GM23248 (cell line): ENCODE results near the gene NAXE. TPM values are rescaled to one million over a fixed set of nuclear protein-coding genes. Genes with fewer than 3 reads are reported as not detected.

ENCODE experiments used
- DNase-seq: peaks from one replicate; pipeline ENCODE4 v3.0.0-alpha.2; 2015
- H2AFZ ChIP-seq: fragments of 200-600 bp; sonication (generic); 2 replicates; pipeline ENCODE4 v1.6.1; 2016; ENCODE audit warnings: antibody characterized with exemption
- H3F3A ChIP-seq: fragments of 200-600 bp; sonication (generic); 2 replicates; pipeline ENCODE4 v1.6.1; 2016; ENCODE audit warnings: mild to moderate bottlenecking, antibody characterized with exemption, mixed run types; ENCODE audit not compliant: insufficient read depth
- H3K27ac ChIP-seq: fragments of 200-600 bp; sonication (generic); 2 replicates; pipeline ENCODE4 v1.5.1; 2016; ENCODE audit warnings: mild to moderate bottlenecking
- H3K27me3 ChIP-seq: fragments of 200-600 bp; sonication (generic); replicated peaks from 2 replicates; pipeline ENCODE4 v1.6.1; 2016; ENCODE audit warnings: mild to moderate bottlenecking; ENCODE audit not compliant: insufficient read depth
- H3K36me3 ChIP-seq: fragments of 200-600 bp; sonication (generic); 2 replicates; pipeline ENCODE4 v1.6.1; 2016; ENCODE audit warnings: low read depth, mild to moderate bottlenecking
- H3K4me1 ChIP-seq: fragments of 200-600 bp; sonication (generic); 2 replicates; pipeline ENCODE4 v1.6.1; 2016; ENCODE audit warnings: mild to moderate bottlenecking; ENCODE audit not compliant: insufficient read depth
- H3K4me2 ChIP-seq: fragments of 200-600 bp; sonication (generic); one replicate; pipeline ENCODE4 v1.6.1; 2016; ENCODE audit warnings: mild to moderate bottlenecking; ENCODE audit not compliant: unreplicated experiment
- H3K4me3 ChIP-seq: fragments of 200-600 bp; sonication (generic); 2 replicates; pipeline ENCODE4 v1.5.1; 2016; ENCODE audit warnings: mild to moderate bottlenecking
- H3K79me2 ChIP-seq: fragments of 200-600 bp; sonication (generic); 2 replicates; pipeline ENCODE4 v1.6.1; 2016; ENCODE audit warnings: mild to moderate bottlenecking; ENCODE audit not compliant: insufficient read depth
- H3K9ac ChIP-seq: fragments of 200-600 bp; sonication (generic); 2 replicates; pipeline ENCODE4 v1.6.1; 2016; ENCODE audit warnings: mild to moderate bottlenecking
- H3K9me2 ChIP-seq: fragments of 200-600 bp; sonication (generic); 2 replicates; pipeline ENCODE4 v1.6.1; 2016; ENCODE audit warnings: mixed run types, mild to moderate bottlenecking, moderate library complexity; ENCODE audit not compliant: insufficient read depth
- H3K9me3 ChIP-seq: fragments of 200-600 bp; sonication (generic); one replicate; pipeline ENCODE4 v1.6.1; 2017; ENCODE audit warnings: low read depth
- H4K20me1 ChIP-seq: fragments of 200-600 bp; sonication (generic); 2 replicates; pipeline ENCODE4 v1.6.0; 2016; ENCODE audit not compliant: insufficient read depth
- EZH2 ChIP-seq: fragments of 200-600 bp; sonication (generic); IDR thresholded peaks from 2 replicates; pipeline ENCODE4 v1.6.1; 2018; ENCODE audit warnings: antibody characterized with exemption, mild to moderate bottlenecking; ENCODE audit not compliant: insufficient read depth, poor library complexity, severe bottlenecking
- EZH2phosphoT487 ChIP-seq: fragments of 200-600 bp; sonication (generic); IDR thresholded peaks from 2 replicates; pipeline ENCODE4 v1.6.1; 2018; ENCODE audit warnings: antibody characterized with exemption, moderate library complexity, mild to moderate bottlenecking, low read depth; ENCODE audit not compliant: insufficient read depth
- WGBS, 2 experiments: methylation state at CpG; one replicate each; pipeline ENCODE4 v1.1.6; 2015 to 2017; ENCODE audit warnings: low lambda C conversion rate in 2 of 2, low coverage in 1 of 2; ENCODE audit errors: missing lambda C conversion rate in 2 of 2; 5-methylcytosine and 5-hydroxymethylcytosine counted together
- in situ Hi-C: fragments of 300-500 bp; cut with MboI; formaldehyde crosslinking; loops from 2 replicates; pipeline ENCODE4 v1.15.0; 2020
- polyA plus RNA-seq: library from polyadenylated mRNA; unstranded; fragments of >200 nt; fragmentation: Nextera tagmentation; extraction: Ambion mirVana; gene quantifications from 2 replicates; pipeline ENCODE4 v1.2.1, GENCODE V29; 2016
- total RNA-seq: library from RNA; depleted of rRNA; stranded (reverse); fragments of >200 nt; shearing (Covaris generic); gene quantifications from 2 replicates; pipeline ENCODE4 v1.2.3, GENCODE V29; 2014

NAXE gene
- total and polyA plus RNA-seq, 2 experiments from 2014 or later = 51.2 to 87.4 TPM

- no peak for DNase-seq
- no peaks in the 10 kb centered on the region for H3K9me3 ChIP-seq
- no peak overlapping the region for H3K4me3 ChIP-seq
- peaks cover 11% of the 10 kb centered on the region; the same call in 1 of the 2 replicates for H3F3A ChIP-seq
- 94 to 98% methylated on average over 3 to 4 of the region's 4 CpGs for WGBS, 2 experiments
- no peak overlapping the region for H3K9ac ChIP-seq
- H2AFZ ChIP-seq = no peak overlapping the region
- H3K4me1 ChIP-seq = peaks cover 17% of the 10 kb centered on the region
- no peaks in the 10 kb centered on the region for H3K27me3 ChIP-seq
- no peaks in the 10 kb centered on the region for H3K9me2 ChIP-seq
- in situ Hi-C loops = no loop called here
- H3K79me2 ChIP-seq = peaks cover 30% of the 10 kb centered on the region
- H3K27ac ChIP-seq = no peak overlapping the region
- no peaks in the 10 kb centered on the region for H4K20me1 ChIP-seq
- no peaks in the 10 kb centered on the region; the same call in 1 of the 2 replicates for H3K36me3 ChIP-seq
- no peak for TF ChIP-seq EZH2phosphoT487
- no peak for TF ChIP-seq EZH2
- no peak overlapping the region for H3K4me2 ChIP-seq
These were observed 7.3 kb downstream of the NAXE start for GRCh38 chr1:156598731-156599432.

GRCh38 chr1:156599811-156600210 lies 8.2 kb downstream of the NAXE start:
- Histone ChIP-seq H3K4me2 (peak overlapping the region; percentile 94), H3K9me2 (no peaks in the 10 kb centered on the region), H4K20me1 (no peaks in the 10 kb centered on the region), H3K36me3 (no peaks in the 10 kb centered on the region; the same call in 1 of the 2 replicates), H2AFZ (no peak overlapping the region), H3K9me3 (no peaks in the 10 kb centered on the region), H3K79me2 (peaks cover 30% of the 10 kb centered on the region), H3K9ac (0 out of 2 replicates have a peak overlapping the region, but pooled peaks have one; percentile 86), H3K27me3 (no peaks in the 10 kb centered on the region), H3K4me3 (no peak overlapping the region), H3K4me1 (peaks cover 17% of the 10 kb centered on the region), H3F3A (peaks cover 4% of the 10 kb centered on the region; the same call in 1 of the 2 replicates), H3K27ac (no peak overlapping the region)
- DNase-seq = peak; percentile 45
- TF ChIP-seq EZH2phosphoT487 (no peak), EZH2 (no peak)
- WGBS, 2 experiments = 68 to 78% methylated on average over 3 of the region's 3 CpGs
- in situ Hi-C loops = loop anchor here (10.0 kb wide), 1 partner anchor 215 kb away; no protein-coding TSS in a partner anchor

- no peaks in the 10 kb centered on the region for H3F3A ChIP-seq
- H2AFZ ChIP-seq = peak overlapping the region; percentile 99
- TF ChIP-seq EZH2phosphoT487 = no peak
- no peak for TF ChIP-seq EZH2
- no peaks in the 10 kb centered on the region for H3K9me3 ChIP-seq
- in situ Hi-C loops = loop anchor here (10.0 kb wide), 1 partner anchor 216 kb away; no protein-coding TSS in a partner anchor
- H3K4me3 ChIP-seq = peak overlapping the region; percentile 93
- no peaks in the 10 kb centered on the region for H3K27me3 ChIP-seq
- H3K4me1 ChIP-seq = peaks cover 17% of the 10 kb centered on the region
- 4 to 5% methylated on average over 13 of the region's 13 CpGs for WGBS, 2 experiments
- H3K9ac ChIP-seq = peak overlapping the region; percentile 86
- peak overlapping the region; percentile 94 for H3K4me2 ChIP-seq
- no peaks in the 10 kb centered on the region for H4K20me1 ChIP-seq
- H3K79me2 ChIP-seq = peaks cover 30% of the 10 kb centered on the region
- DNase-seq = peak; percentile 51
- no peaks in the 10 kb centered on the region for H3K36me3 ChIP-seq
- peak overlapping the region; percentile 76 for H3K27ac ChIP-seq
- H3K9me2 ChIP-seq = no peaks in the 10 kb centered on the region
These were observed 9.2 kb downstream of the NAXE start for GRCh38 chr1:156600733-156601121.

GRCh38 chr1:156601122-156601830 lies 9.7 kb downstream of the NAXE start, which contains the start of gene GPATCH4:
Gene GPATCH4 (minus strand): TSS chr1:156601479.
- Histone ChIP-seq H3K36me3 (no peaks in the 10 kb centered on the region), H3K9me2 (no peaks in the 10 kb centered on the region), H3K4me2 (peak within 1 kb of the TSS; percentile 94), H3K27ac (peak within 1 kb of the TSS; percentile 76), H3K4me3 (peak within 1 kb of the TSS; percentile 93), H3F3A (no peaks in the 10 kb centered on the region), H3K9me3 (no peaks in the 10 kb centered on the region), H3K79me2 (peaks cover 30% of the 10 kb centered on the region), H4K20me1 (no peaks in the 10 kb centered on the region), H2AFZ (peak within 1 kb of the TSS; percentile 99), H3K4me1 (peaks cover 17% of the 10 kb centered on the region), H3K27me3 (no peaks in the 10 kb centered on the region), H3K9ac (peak within 1 kb of the TSS; percentile 86)
- peak; percentile 98 for DNase-seq
- 1% methylated on average over 35 of the region's 35 CpGs for WGBS, 2 experiments
- in situ Hi-C loops = loop anchor here (10.0 kb wide), 1 partner anchor 216 kb away; no protein-coding TSS in a partner anchor
- TF ChIP-seq EZH2 (no peak), EZH2phosphoT487 (no peak)
